Hepatocyte (in vitro differentiated cells): Measurements from ENCODE around the gene HES7. TPM values are rescaled to one million over a fixed set of nuclear protein-coding genes. Genes with fewer than 3 reads are reported as not detected.
A peak's percentile ranks its signal among the peaks of the same experiment; 100 is the strongest.

Experiments used
- DNase-seq: peaks from one replicate; pipeline ENCODE4 v3.0.0-alpha.2; 2016; ENCODE audit warnings: low spot score
- H2AFZ ChIP-seq: fragments of 200-600 bp; sonication (generic); 2 replicates; pipeline ENCODE4 v1.6.0; 2016; ENCODE audit warnings: antibody characterized with exemption, mild to moderate bottlenecking
- H3K27ac ChIP-seq: fragments of 200-600 bp; sonication (generic); 2 replicates; pipeline ENCODE4 v1.5.1; 2016; ENCODE audit warnings: mild to moderate bottlenecking
- H3K27me3 ChIP-seq: fragments of 200-600 bp; sonication (generic); 2 replicates; pipeline ENCODE4 v1.6.1; 2016
- H3K36me3 ChIP-seq: fragments of 200-600 bp; sonication (generic); replicated peaks from 2 replicates; pipeline ENCODE4 v1.5.1; 2016; ENCODE audit warnings: low read depth; ENCODE audit not compliant: insufficient read depth
- H3K4me1 ChIP-seq: fragments of 200-600 bp; sonication (generic); 2 replicates; pipeline ENCODE4 v1.5.1; 2016; ENCODE audit warnings: mild to moderate bottlenecking, moderate library complexity; ENCODE audit not compliant: insufficient read depth
- H3K4me2 ChIP-seq: fragments of 200-600 bp; sonication (generic); 2 replicates; pipeline ENCODE4 v1.6.0; 2016
- H3K4me3 ChIP-seq: fragments of 200-600 bp; sonication (generic); 2 replicates; pipeline ENCODE4 v1.5.1; 2016; ENCODE audit warnings: mild to moderate bottlenecking
- H3K79me2 ChIP-seq: fragments of 200-600 bp; sonication (generic); 2 replicates; pipeline ENCODE4 v1.6.0; 2017; ENCODE audit warnings: mild to moderate bottlenecking
- H3K9me2 ChIP-seq: fragments of 200-600 bp; sonication (generic); replicated peaks from 2 replicates; pipeline ENCODE4 v1.6.0; 2017; ENCODE audit warnings: mild to moderate bottlenecking; ENCODE audit not compliant: insufficient read depth
- H3K9me3 ChIP-seq: fragments of 200-600 bp; sonication (generic); 2 replicates; pipeline ENCODE4 v1.5.1; 2016; ENCODE audit warnings: low read depth, mild to moderate bottlenecking
- H4K20me1 ChIP-seq: fragments of 200-600 bp; sonication (generic); 2 replicates; pipeline ENCODE4 v1.6.0; 2016; ENCODE audit warnings: mild to moderate bottlenecking; ENCODE audit not compliant: insufficient read depth, poor library complexity, severe bottlenecking
- CTCF ChIP-seq: fragments of 200-600 bp; sonication (generic); IDR thresholded peaks from 2 replicates; pipeline ENCODE4 v1.5.1; 2016; ENCODE audit warnings: antibody characterized with exemption, mild to moderate bottlenecking; ENCODE audit not compliant: poor library complexity
- EZH2 ChIP-seq: fragments of 200-600 bp; sonication (generic); IDR thresholded peaks from 2 replicates; pipeline ENCODE4 v1.6.1; 2016; ENCODE audit warnings: antibody characterized with exemption, mild to moderate bottlenecking, borderline replicate concordance
- EZH2phosphoT487 ChIP-seq: fragments of 200-600 bp; sonication (generic); IDR thresholded peaks from one replicate; pipeline ENCODE4 v1.6.1; 2018; ENCODE audit warnings: antibody characterized with exemption, mild to moderate bottlenecking, low read depth, moderate library complexity; ENCODE audit not compliant: unreplicated experiment, severe bottlenecking
- WGBS: methylation state at CpG from one replicate; pipeline ENCODE4 v1.1.6; 2016; ENCODE audit warnings: low lambda C conversion rate; ENCODE audit errors: missing lambda C conversion rate; 5-methylcytosine and 5-hydroxymethylcytosine counted together
- polyA plus RNA-seq: library from polyadenylated mRNA; unstranded; fragments of >200 nt; fragmentation: Nextera tagmentation; extraction: Ambion mirVana; gene quantifications from 2 replicates; pipeline ENCODE4 v1.2.1, GENCODE V29; 2016
- total RNA-seq: library from RNA; depleted of rRNA; stranded (reverse); fragments of >200 nt; gene quantifications from 2 replicates; pipeline ENCODE4 v1.2.3, GENCODE V29; 2014

HES7 gene
- total and polyA plus RNA-seq, 2 experiments from 2014 or later: not detected

- Histone ChIP-seq H3K4me3 (no peak within 1 kb of the TSS), H3K27me3 (peaks cover 25% of the 10 kb centered on the region), H3K36me3 (no peaks in the 10 kb centered on the region), H3K4me1 (no peaks in the 10 kb centered on the region), H3K27ac (no peak within 1 kb of the TSS), H3K9me2 (no peaks in the 10 kb centered on the region), H3K4me2 (no peak within 1 kb of the TSS), H2AFZ (no peak within 1 kb of the TSS), H3K79me2 (no peaks in the 10 kb centered on the region), H3K9me3 (no peaks in the 10 kb centered on the region), H4K20me1 (no peaks in the 10 kb centered on the region)
- no peak for DNase-seq
- TF ChIP-seq EZH2 (no peak), EZH2phosphoT487 (no peak), CTCF (no peak)
- WGBS: 86% methylated on average over 20 of the region's 20 CpGs
These were observed 36.6 kb downstream of the HES7 start, which contains the start of gene ALOX12B for GRCh38 chr17:8087075-8087951. TSS of gene ALOX12B (minus strand) at chr17:8087716. CDS start at chr17:8087442, 274 bp downstream.

DNA sequence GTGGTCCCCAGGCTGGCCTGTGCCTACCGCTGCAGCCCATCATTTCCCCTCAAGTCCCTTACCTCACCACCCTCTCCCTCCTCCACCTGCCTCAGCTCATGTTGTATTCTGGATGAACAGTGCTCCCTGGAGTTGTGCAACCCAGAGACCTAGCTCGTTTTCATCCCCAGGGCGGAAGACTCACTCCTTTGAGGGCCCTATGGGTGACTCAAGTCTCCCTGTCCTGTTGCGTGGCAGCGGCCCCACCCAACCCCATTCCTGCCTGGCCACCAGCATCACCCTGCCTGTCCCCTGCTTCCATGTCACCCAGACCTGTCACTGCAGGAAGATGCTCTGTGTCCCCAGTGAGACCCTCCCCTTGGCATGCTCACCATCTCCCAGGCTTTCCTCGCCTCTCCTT lies 39.7 kb downstream of the HES7 start:
- H3K4me1 ChIP-seq: peaks cover 5% of the 10 kb centered on the region
- peaks cover 5% of the 10 kb centered on the region for H3K27me3 ChIP-seq
- H3K27ac ChIP-seq: no peak overlapping the region
- H2AFZ ChIP-seq: no peak overlapping the region
- no peaks in the 10 kb centered on the region for H3K9me2 ChIP-seq
- DNase-seq: no peak
- 93% methylated on average over 6 of the region's 6 CpGs for WGBS
- no peaks in the 10 kb centered on the region for H3K79me2 ChIP-seq
- H3K36me3 ChIP-seq: no peaks in the 10 kb centered on the region
- H3K9me3 ChIP-seq: no peaks in the 10 kb centered on the region
- no peak overlapping the region for H3K4me2 ChIP-seq
- no peaks in the 10 kb centered on the region for H4K20me1 ChIP-seq
- TF ChIP-seq EZH2phosphoT487 (no peak), EZH2 (no peak), CTCF (no peak)
- no peak overlapping the region for H3K4me3 ChIP-seq

DNA sequence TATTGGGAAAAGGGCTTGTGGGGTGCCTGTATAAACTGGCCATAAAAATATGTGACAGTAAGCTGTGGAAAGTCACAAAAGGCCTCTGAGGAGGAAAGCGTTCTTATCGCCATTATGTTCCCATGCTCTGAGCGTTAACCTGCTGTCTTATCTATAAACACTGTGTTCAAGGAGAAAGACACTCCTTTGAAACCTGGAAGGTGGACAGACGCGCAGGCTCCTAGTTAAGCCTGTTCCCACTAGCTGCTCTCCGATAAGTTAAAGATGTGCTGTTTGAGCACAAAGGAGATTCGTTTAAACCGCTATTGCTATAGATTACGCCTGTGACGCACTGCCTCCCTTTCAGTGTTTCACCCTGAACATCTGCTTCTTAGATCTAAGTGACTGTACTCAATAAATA lies 41.6 kb downstream of the HES7 start:
- no peaks in the 10 kb centered on the region for H3K9me2 ChIP-seq

More for the DNA sequence above, 41.6 kb downstream of the HES7 start:
- peak overlapping the region; percentile 71 for H3K27ac ChIP-seq
- H3K9me3 ChIP-seq: no peaks in the 10 kb centered on the region
- H3K36me3 ChIP-seq: no peaks in the 10 kb centered on the region
- no peak overlapping the region for H3K4me3 ChIP-seq
- H3K4me2 ChIP-seq: peak overlapping the region; percentile 37
- peaks cover 4% of the 10 kb centered on the region for H3K27me3 ChIP-seq
- H3K4me1 ChIP-seq: peaks cover 5% of the 10 kb centered on the region
- H4K20me1 ChIP-seq: no peaks in the 10 kb centered on the region
- peak; percentile 47 for DNase-seq
- no peak overlapping the region for H2AFZ ChIP-seq
- WGBS: 50% methylated on average over 10 of the region's 10 CpGs
- TF ChIP-seq EZH2: no peak
- no peak for TF ChIP-seq EZH2phosphoT487
- TF ChIP-seq CTCF: no peak
- H3K79me2 ChIP-seq: no peaks in the 10 kb centered on the region
